Dendritic cell treated with granulocyte-macrophage colony-stimulating factor and Interleukin-4, amounts not matched to agents 40 ng/mL and 50 ng/mL, for 4 days (primary cell): Measurements from ENCODE around the gene LIN7A.

Experiments
- H3K27ac Mint-ChIP-seq: one replicate; pipeline ENCODE4 v1.8.0; 2022; ENCODE audit warnings: mild to moderate bottlenecking, mixed read lengths
- H3K27me3 Mint-ChIP-seq: one replicate; pipeline ENCODE4 v1.8.0; 2022; ENCODE audit warnings: mild to moderate bottlenecking, mixed read lengths
- H3K36me3 Mint-ChIP-seq: one replicate; pipeline ENCODE4 v1.8.0; 2022; ENCODE audit warnings: low read depth, mixed read lengths
- H3K4me1 Mint-ChIP-seq: one replicate; pipeline ENCODE4 v1.8.0; 2022; ENCODE audit warnings: low read depth, mixed read lengths
- H3K4me3 Mint-ChIP-seq: one replicate; pipeline ENCODE4 v1.8.0; 2022; ENCODE audit warnings: mild to moderate bottlenecking, moderate library complexity, mixed read lengths
- H3K9me3 Mint-ChIP-seq: one replicate; pipeline ENCODE4 v1.8.0; 2022; ENCODE audit warnings: mixed read lengths
- intact Hi-C: fragments of 100-400 bp; cut with micrococcal nuclease; formaldehyde crosslinking; loops from one replicate; pipeline ENCODE4 v1.15.0; 2022

The LIN7A gene

DNA sequence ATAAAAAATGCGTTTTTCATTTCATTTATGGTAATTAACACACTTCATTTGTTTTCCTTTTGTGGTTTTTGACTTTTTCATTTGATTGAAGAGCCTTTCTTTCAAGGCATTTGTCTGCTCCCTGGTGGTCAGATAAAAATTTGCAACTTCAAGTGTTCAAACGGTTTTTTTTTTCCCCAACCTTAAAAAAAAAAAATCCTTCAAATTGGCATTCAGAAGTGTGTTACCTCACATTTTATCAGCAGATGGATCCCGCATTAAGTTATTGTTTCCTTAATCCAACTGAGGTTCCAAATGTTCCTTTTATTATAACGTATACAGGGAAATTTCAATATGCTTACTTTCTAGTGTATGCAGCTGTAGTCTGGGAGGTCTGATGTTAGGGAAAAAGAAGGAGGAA lies 173.9 kb downstream of the LIN7A start:
- no peak overlapping the region for H3K4me3 Mint-ChIP-seq
- intact Hi-C loops: loop anchor here (2.0 to 5.0 kb wide), 2 partner anchors 292 to 351 kb away; no protein-coding TSS in a partner anchor
- H3K27me3 Mint-ChIP-seq: peaks cover 7% of the 10 kb centered on the region
- H3K36me3 Mint-ChIP-seq: no peaks in the 10 kb centered on the region
- no peaks in the 10 kb centered on the region for H3K4me1 Mint-ChIP-seq
- no peak overlapping the region for H3K27ac Mint-ChIP-seq
- no peaks in the 10 kb centered on the region for H3K9me3 Mint-ChIP-seq

DNA sequence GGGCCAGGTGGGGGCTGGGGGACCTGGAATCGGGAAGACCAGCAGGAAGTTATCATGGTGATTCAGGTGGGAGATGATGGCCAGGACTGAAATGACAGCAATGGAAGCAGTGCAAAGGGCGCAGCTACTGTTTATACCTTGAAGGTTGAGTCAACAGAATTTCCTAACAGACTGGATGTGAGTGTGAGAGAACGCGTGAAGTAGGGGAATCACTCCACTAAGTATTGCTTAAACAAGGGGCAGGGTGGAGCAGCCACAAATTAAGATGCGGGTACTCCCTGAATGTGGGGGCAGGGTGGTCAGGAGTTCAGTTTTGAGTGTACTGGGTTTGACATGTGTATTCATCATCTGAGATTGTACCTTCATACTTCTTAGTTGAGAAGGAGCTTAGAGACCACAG lies 175.9 kb downstream of the LIN7A start:
- Mint-ChIP-seq H3K36me3 (no peaks in the 10 kb centered on the region), H3K27me3 (peaks cover 15% of the 10 kb centered on the region), H3K4me3 (no peak overlapping the region), H3K4me1 (no peaks in the 10 kb centered on the region), H3K9me3 (no peaks in the 10 kb centered on the region), H3K27ac (no peak overlapping the region)
- intact Hi-C loops: loop anchor here (2.0 to 5.0 kb wide), 2 partner anchors 290 to 349 kb away; no protein-coding TSS in a partner anchor

DNA sequence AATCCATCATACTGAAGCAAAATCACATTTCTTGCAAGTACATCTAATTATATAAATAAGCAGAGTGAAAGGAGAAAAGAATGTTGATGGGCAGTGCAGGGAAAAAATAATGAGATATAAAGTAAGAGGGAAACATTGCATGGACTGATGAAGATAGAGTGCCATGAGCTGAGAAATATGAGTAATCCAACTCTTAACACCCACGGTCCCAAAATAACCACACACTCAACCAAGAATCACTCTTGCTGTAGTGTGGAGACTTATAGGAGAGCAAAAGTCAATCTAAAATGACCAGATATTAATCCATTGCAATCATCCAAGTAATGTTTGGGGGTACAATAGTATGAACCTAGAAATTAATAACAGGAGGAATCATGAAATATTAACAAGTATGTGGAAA lies 180.9 kb downstream of the LIN7A start:
- Mint-ChIP-seq H3K4me3 (no peak overlapping the region), H3K9me3 (no peaks in the 10 kb centered on the region), H3K4me1 (no peaks in the 10 kb centered on the region), H3K36me3 (no peaks in the 10 kb centered on the region), H3K27ac (no peak overlapping the region), H3K27me3 (peaks cover 13% of the 10 kb centered on the region)
- intact Hi-C loops: no loop called here

GRCh38 chr12:80754274-80754673 lies 183.5 kb downstream of the LIN7A start:
- Mint-ChIP-seq H3K36me3 (no peaks in the 10 kb centered on the region), H3K4me3 (no peak overlapping the region), H3K4me1 (no peaks in the 10 kb centered on the region), H3K27ac (no peak overlapping the region), H3K9me3 (no peaks in the 10 kb centered on the region), H3K27me3 (peaks cover 9% of the 10 kb centered on the region)
- intact Hi-C loops: no loop called here

GRCh38 chr12:80752464-80752863 lies 185.3 kb downstream of the LIN7A start:
- Mint-ChIP-seq H3K9me3 (no peaks in the 10 kb centered on the region), H3K4me1 (no peaks in the 10 kb centered on the region), H3K27me3 (peaks cover 7% of the 10 kb centered on the region), H3K27ac (no peak overlapping the region), H3K4me3 (no peak overlapping the region), H3K36me3 (no peaks in the 10 kb centered on the region)
- intact Hi-C loops: no loop called here

DNA sequence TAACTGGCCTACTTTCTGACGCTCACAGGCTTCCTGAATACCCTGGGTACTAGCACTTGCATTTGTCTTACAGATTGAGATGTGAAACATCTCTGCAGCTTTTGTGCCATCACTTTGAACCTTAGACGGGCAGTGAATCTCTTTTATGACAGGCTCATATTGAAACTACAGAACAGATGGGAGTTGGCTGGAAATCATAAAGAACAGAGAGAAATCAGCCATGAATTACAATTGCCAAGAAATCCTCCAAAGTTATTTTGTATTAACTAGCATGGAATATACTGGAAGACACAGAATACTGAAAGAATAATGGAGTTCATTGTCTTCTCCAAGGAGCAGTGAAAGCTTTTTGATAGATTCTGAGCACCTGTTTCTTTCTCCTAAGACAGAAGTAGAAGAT lies 188.3 kb downstream of the LIN7A start:
- Mint-ChIP-seq H3K27me3 (no peaks in the 10 kb centered on the region), H3K27ac (no peak overlapping the region), H3K9me3 (no peaks in the 10 kb centered on the region), H3K4me3 (no peak overlapping the region), H3K36me3 (no peaks in the 10 kb centered on the region), H3K4me1 (no peaks in the 10 kb centered on the region)
- intact Hi-C loops: no loop called here

- Mint-ChIP-seq H3K4me1 (no peaks in the 10 kb centered on the region), H3K4me3 (no peak overlapping the region), H3K27ac (no peak overlapping the region), H3K27me3 (peaks cover 1% of the 10 kb centered on the region), H3K36me3 (no peaks in the 10 kb centered on the region), H3K9me3 (no peaks in the 10 kb centered on the region)
- intact Hi-C loops: no loop called here
These were observed 189.9 kb downstream of the LIN7A start for GRCh38 chr12:80747800-80748199.

DNA sequence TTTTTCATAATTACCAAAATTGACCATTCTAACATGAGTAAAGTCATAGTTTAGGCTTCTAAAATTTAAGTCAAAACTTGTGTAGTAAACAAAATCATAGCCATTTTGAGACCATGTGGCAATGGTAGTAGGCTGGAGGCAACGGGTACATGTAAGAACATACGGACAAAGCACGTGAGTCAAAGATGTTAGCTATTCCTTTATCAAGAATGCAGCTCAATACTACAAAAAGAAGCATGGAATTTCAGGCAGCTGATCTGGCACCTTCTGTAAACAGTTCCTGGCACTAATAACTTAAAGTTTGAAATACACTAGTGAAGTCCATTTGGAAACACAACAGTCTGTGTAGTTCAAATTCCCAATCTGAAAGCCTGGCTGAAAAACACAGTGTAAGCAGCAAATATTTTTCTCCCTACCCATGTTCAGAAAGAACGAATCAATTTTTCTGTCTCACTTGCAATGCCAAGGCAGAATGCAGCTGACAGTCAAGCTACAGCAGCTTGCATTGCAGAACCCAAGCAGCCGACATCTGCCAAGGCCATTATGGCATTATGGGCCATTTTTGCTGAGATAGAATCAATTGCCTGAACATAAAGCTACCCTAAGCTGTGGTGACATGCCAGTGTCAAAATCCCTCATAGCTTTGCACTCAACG lies 191.8 kb downstream of the LIN7A start:
- H3K36me3 Mint-ChIP-seq: no peaks in the 10 kb centered on the region
- intact Hi-C loops: no loop called here

More for the DNA sequence above, 191.8 kb downstream of the LIN7A start:
- H3K4me3 Mint-ChIP-seq: no peak overlapping the region
- no peaks in the 10 kb centered on the region for H3K4me1 Mint-ChIP-seq
- H3K9me3 Mint-ChIP-seq: no peaks in the 10 kb centered on the region
- H3K27ac Mint-ChIP-seq: no peak overlapping the region
- H3K27me3 Mint-ChIP-seq: peaks cover 6% of the 10 kb centered on the region
